Activated naive CD4-positive, alpha-beta T cell treated with anti-CD3 and anti-CD28 coated beads for 36 hours (primary cell): ENCODE measurements around the gene MICAL3. TPM values are rescaled to one million over a fixed set of nuclear protein-coding genes. Genes with fewer than 3 reads are reported as not detected.

Experiments used
- CTCF ChIA-PET: fragments of 350-600 bp; sonication (Branson Sonifier 250); formaldehyde crosslinking; loops from one replicate; lab custom pipeline; 2021; ENCODE audit warnings: antibody characterized with exemption; lab: Charles Lee
- DNase-seq: peaks from one replicate; pipeline ENCODE4 v3.0.0-alpha.2; 2020
- H3K27ac Mint-ChIP-seq: one replicate; pipeline ENCODE4 v1.8.0; 2021; ENCODE audit warnings: mild to moderate bottlenecking, mixed read lengths
- H3K27me3 Mint-ChIP-seq: one replicate; pipeline ENCODE4 v1.8.0; 2021; ENCODE audit warnings: low read depth, mixed read lengths
- H3K36me3 Mint-ChIP-seq: one replicate; pipeline ENCODE4 v1.8.0; 2021; ENCODE audit warnings: low read depth, mixed read lengths
- H3K4me1 Mint-ChIP-seq: one replicate; pipeline ENCODE4 v1.8.0; 2021; ENCODE audit warnings: low read depth, mixed read lengths
- H3K4me3 Mint-ChIP-seq: one replicate; pipeline ENCODE4 v1.8.0; 2021; ENCODE audit warnings: mild to moderate bottlenecking, moderate library complexity, mixed read lengths
- H3K9me3 Mint-ChIP-seq: one replicate; pipeline ENCODE4 v1.8.0; 2021; ENCODE audit warnings: mixed read lengths
- intact Hi-C: fragments of 100-400 bp; cut with micrococcal nuclease; formaldehyde crosslinking; loops from one replicate; pipeline ENCODE4 v1.15.1; 2023
- total RNA-seq, 2 experiments: library from RNA; stranded (reverse); gene quantifications; one replicate each; pipeline ENCODE4 v1.2.3, GENCODE V29; 2021

The MICAL3 gene
- total RNA-seq, 2 experiments from 2014 or later, result 21.0 to 25.8 TPM

DNA sequence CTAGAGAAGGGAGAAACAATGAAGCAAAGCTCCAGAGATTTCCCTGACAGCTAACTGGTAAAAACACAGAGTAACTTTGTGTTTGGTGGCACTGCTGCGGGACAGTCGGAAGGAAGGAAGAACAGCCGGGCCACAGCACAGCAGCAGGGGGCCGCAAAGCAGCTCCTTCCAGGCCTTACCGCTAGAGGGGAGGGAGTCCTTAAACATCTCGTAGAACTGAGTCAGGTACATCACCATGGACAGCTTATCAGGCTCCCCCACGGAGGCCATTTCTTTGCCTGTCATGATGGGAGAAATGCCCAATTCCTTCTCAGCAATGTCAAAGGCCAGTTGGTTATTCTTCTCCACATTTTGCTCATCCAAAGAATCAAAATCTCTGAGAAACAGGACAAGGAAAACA lies 135.5 kb downstream of the MICAL3 start:
- Mint-ChIP-seq H3K4me3 (no peak overlapping the region), H3K9me3 (no peaks in the 10 kb centered on the region), H3K27me3 (no peaks in the 10 kb centered on the region), H3K27ac (no peak overlapping the region), H3K4me1 (no peaks in the 10 kb centered on the region), H3K36me3 (peaks cover 28% of the 10 kb centered on the region)
- DNase-seq, result no peak
- CTCF ChIA-PET, result interaction anchor here (0.6 to 1.8 kb wide), 3 partner anchors 180 to 204 kb away, joined by 3 to 6 read pairs (median 3); no protein-coding TSS in a partner anchor
- intact Hi-C loops, result no loop called here

DNA sequence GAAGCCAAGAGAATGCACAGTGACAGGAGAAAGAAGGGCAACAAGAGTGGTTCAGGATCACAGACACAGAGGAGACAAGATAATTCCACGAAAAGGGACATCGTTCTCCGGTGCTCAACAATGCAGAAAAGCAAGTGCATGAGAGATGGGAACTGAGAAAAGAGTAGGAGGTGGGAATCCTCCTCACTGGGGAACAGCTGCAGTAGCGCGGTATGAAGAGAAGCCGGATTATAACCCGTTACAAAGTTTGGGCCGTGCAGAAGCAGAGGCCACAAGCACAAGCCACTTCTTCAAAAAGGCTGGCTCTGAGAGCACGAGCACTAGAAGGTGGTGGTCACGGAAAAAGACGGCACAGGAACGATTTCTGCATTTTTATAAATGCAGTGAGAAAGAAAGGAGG lies 135.9 kb downstream of the MICAL3 start:
- H3K36me3 Mint-ChIP-seq, result peaks cover 26% of the 10 kb centered on the region

GRCh38 chr22:17884893-17885292 lies 139.5 kb downstream of the MICAL3 start:
- peaks cover 20% of the 10 kb centered on the region for H3K36me3 Mint-ChIP-seq
- no peaks in the 10 kb centered on the region for H3K27me3 Mint-ChIP-seq
- no peaks in the 10 kb centered on the region for H3K9me3 Mint-ChIP-seq
- DNase-seq, result no peak
- no peaks in the 10 kb centered on the region for H3K4me1 Mint-ChIP-seq
- no peak overlapping the region for H3K4me3 Mint-ChIP-seq
- no peak overlapping the region for H3K27ac Mint-ChIP-seq
- intact Hi-C loops, result no loop called here
- CTCF ChIA-PET, result no interaction called here

More for the DNA sequence above, 135.9 kb downstream of the MICAL3 start:
- H3K27me3 Mint-ChIP-seq, result no peaks in the 10 kb centered on the region
- intact Hi-C loops, result no loop called here
- no peaks in the 10 kb centered on the region for H3K9me3 Mint-ChIP-seq
- CTCF ChIA-PET, result interaction anchor here (0.6 kb wide), 1 partner anchor 181 kb away, joined by 3 read pairs; no protein-coding TSS in a partner anchor
- no peak overlapping the region for H3K27ac Mint-ChIP-seq
- no peaks in the 10 kb centered on the region for H3K4me1 Mint-ChIP-seq
- H3K4me3 Mint-ChIP-seq, result no peak overlapping the region
- no peak for DNase-seq

DNA sequence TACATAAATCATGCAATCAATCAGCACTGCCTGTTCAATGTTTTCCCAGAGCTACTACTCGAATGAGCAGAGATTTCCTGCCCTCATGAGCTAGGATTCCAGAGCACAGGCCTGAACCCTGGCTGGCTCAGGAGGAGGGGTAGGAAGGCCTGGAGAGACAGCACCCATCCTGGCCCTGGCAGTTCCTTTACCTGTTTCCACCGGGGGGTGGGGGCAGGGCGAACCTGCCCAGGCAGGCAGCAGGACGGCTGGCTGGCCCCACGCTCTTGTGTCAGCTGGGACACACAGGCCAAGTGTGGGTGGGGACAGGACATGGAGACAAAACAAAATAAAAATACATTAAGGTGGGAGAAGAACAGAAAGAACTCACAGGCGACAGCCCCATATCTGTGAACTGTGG lies 140.3 kb downstream of the MICAL3 start:
- Mint-ChIP-seq H3K4me3 (no peak overlapping the region), H3K27me3 (no peaks in the 10 kb centered on the region), H3K9me3 (no peaks in the 10 kb centered on the region), H3K36me3 (peaks cover 20% of the 10 kb centered on the region), H3K27ac (no peak overlapping the region), H3K4me1 (no peaks in the 10 kb centered on the region)
- DNase-seq, result no peak
- CTCF ChIA-PET, result interaction anchor here (1.7 kb wide), 1 partner anchor 192 kb away, joined by 7 read pairs; no protein-coding TSS in a partner anchor
- intact Hi-C loops, result no loop called here

DNA sequence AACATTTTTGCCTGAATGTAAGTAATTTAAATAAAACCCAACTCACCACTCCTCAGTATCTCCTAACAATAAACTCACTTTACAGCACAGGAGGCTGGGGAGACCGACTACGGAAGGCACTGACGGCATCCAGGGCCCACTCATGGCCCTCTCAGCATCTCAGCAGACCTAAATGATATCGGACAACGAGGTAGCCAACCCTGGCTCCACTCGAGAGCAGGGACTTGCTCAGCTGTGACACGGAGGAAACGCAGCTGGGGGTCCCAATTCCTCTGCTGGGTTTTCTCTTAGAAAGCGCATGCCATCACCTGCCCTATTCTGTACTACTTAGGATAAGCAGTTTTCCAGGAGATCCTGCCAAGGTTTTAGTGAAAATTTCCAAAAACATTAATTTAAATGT lies 141.0 kb downstream of the MICAL3 start:
- no peak overlapping the region for H3K27ac Mint-ChIP-seq
- no peak for DNase-seq
- CTCF ChIA-PET, result interaction anchor here (1.7 kb wide), 1 partner anchor 193 kb away, joined by 7 read pairs; no protein-coding TSS in a partner anchor
- intact Hi-C loops, result no loop called here
- H3K4me1 Mint-ChIP-seq, result no peaks in the 10 kb centered on the region
- no peaks in the 10 kb centered on the region for H3K9me3 Mint-ChIP-seq
- peaks cover 17% of the 10 kb centered on the region for H3K36me3 Mint-ChIP-seq
- H3K4me3 Mint-ChIP-seq, result no peak overlapping the region
- H3K27me3 Mint-ChIP-seq, result no peaks in the 10 kb centered on the region

DNA sequence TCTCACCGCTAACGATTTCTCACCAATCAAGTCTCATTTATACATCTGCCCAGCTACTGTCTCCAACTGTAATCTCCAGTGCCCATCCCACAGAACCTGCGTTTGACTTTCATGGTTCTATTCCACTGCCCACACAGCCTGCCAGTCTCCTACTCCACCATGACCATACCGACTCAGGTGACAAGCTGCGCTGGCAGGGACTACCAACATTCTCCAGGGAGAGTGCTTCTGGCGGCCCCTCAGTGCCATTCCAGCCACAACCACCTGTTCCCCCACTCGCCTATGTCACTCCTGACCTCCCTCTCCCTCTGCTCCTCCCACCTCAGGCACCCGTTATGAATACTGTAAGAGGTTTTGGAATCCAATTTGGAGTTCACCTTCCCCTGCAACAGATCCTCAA lies 141.6 kb downstream of the MICAL3 start:
- intact Hi-C loops, result no loop called here
- Mint-ChIP-seq H3K27me3 (no peaks in the 10 kb centered on the region), H3K27ac (no peak overlapping the region), H3K4me1 (no peaks in the 10 kb centered on the region), H3K4me3 (no peak overlapping the region), H3K9me3 (no peaks in the 10 kb centered on the region), H3K36me3 (peaks cover 14% of the 10 kb centered on the region)
- DNase-seq, result no peak
- CTCF ChIA-PET, result interaction anchor here (1.7 kb wide), 1 partner anchor 193 kb away, joined by 7 read pairs; no protein-coding TSS in a partner anchor

DNA sequence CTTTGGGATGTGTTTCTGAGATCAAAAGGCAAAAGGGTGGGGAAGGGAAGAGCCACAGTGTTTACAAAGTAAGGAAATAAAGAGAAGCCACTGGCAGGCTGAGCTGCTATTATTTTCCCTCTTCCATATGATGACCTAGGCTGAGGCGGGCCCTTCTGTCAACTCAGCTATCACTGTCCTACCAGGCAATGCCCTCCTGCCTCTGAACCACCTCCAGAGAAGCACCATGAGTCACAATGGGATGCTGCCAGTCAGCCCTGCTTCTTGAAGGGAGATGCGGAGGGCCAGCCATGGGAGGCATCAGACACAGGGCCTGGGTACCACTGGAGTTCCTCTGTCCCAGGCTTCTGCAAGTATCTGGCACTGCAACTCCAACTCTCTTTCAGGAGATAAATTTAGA lies 142.2 kb downstream of the MICAL3 start:
- no peaks in the 10 kb centered on the region for H3K4me1 Mint-ChIP-seq
- intact Hi-C loops, result no loop called here
- no peaks in the 10 kb centered on the region for H3K27me3 Mint-ChIP-seq
- DNase-seq, result no peak
- no peaks in the 10 kb centered on the region for H3K9me3 Mint-ChIP-seq
- H3K27ac Mint-ChIP-seq, result no peak overlapping the region
- H3K4me3 Mint-ChIP-seq, result no peak overlapping the region
- peaks cover 9% of the 10 kb centered on the region for H3K36me3 Mint-ChIP-seq
- CTCF ChIA-PET, result interaction anchor here (0.6 kb wide), 1 partner anchor 1727 kb away, joined by 3 read pairs; no protein-coding TSS in a partner anchor

DNA sequence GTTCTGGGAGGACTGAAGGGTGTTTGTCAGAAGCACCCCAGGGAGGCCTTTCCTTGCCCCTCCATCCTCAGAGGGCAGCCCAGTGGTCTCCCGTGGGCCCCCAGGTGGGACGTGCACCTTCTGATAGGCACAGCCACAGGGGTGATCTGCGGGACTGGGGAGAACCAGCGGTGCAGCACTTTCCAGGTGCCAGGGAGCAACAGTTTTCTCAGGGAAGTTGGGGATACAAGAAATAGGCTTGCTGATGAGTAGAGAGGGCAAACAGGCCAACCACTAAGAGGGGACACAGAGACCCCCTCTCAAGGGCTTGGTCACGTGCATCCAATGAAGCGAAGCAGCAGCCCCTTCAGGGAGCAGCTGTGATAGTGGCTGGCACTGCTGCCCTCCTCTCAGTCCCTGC lies 143.0 kb downstream of the MICAL3 start:
- peaks cover 8% of the 10 kb centered on the region for H3K36me3 Mint-ChIP-seq
- no peaks in the 10 kb centered on the region for H3K4me1 Mint-ChIP-seq
- CTCF ChIA-PET, result interaction anchor here (0.6 kb wide), 1 partner anchor 1727 kb away, joined by 3 read pairs; no protein-coding TSS in a partner anchor
- no peak overlapping the region for H3K4me3 Mint-ChIP-seq
- no peaks in the 10 kb centered on the region for H3K9me3 Mint-ChIP-seq
- no peaks in the 10 kb centered on the region for H3K27me3 Mint-ChIP-seq
- no peak overlapping the region for H3K27ac Mint-ChIP-seq
- DNase-seq, result no peak
- intact Hi-C loops, result no loop called here

DNA sequence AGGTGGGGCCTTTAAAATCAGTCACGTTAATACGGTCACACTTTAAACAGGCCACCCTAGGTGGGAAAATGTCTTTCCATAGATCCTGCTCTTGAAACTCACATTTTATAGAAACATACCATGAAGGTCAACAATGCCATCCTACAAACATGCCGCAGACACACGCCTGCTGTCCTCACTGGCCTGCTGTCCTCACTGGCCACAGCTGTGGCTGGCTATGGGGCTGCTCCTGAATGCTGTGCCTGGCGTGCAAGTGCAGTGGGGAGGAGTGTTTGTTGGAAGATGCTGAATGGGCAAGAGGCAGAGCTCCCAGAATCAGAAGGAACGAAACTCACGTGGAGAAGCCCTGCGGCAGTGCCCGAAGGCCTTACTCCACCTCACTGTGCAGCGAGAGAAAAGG lies 143.9 kb downstream of the MICAL3 start:
- H3K36me3 Mint-ChIP-seq, result peaks cover 2% of the 10 kb centered on the region
- CTCF ChIA-PET, result no interaction called here
- no peak overlapping the region for H3K27ac Mint-ChIP-seq
- intact Hi-C loops, result no loop called here
- no peaks in the 10 kb centered on the region for H3K4me1 Mint-ChIP-seq
- DNase-seq, result no peak
- no peaks in the 10 kb centered on the region for H3K9me3 Mint-ChIP-seq
- H3K4me3 Mint-ChIP-seq, result no peak overlapping the region
- H3K27me3 Mint-ChIP-seq, result no peaks in the 10 kb centered on the region

- intact Hi-C loops, result no loop called here
- DNase-seq, result no peak
- Mint-ChIP-seq H3K27ac (no peak overlapping the region), H3K4me3 (no peak overlapping the region), H3K27me3 (no peaks in the 10 kb centered on the region), H3K9me3 (no peaks in the 10 kb centered on the region), H3K4me1 (no peaks in the 10 kb centered on the region), H3K36me3 (peaks cover 2% of the 10 kb centered on the region)
- CTCF ChIA-PET, result no interaction called here
Measured at GRCh38 chr22:17880020-17880419, 144.3 kb downstream of the MICAL3 start.

DNA sequence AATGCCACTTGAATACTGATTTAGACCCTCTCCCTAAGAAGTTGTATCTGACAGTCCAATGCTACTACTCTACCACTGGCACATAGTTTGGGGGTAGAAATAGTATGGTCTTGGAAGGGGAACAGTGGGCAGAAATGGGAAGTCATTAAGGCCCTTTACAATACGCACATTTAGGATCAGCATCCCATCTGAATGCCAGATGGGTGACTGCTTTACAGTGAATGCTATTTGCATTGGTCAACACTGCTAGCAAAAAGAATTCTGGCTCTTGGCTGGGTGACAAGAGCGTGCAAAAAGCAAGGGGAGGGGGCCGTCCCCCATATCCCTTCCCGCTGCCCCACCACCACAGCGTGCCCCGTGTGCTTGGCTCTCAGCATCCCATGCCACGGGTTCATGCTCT lies 145.4 kb downstream of the MICAL3 start:
- H3K27me3 Mint-ChIP-seq, result no peaks in the 10 kb centered on the region
- no peaks in the 10 kb centered on the region for H3K9me3 Mint-ChIP-seq
- no peaks in the 10 kb centered on the region for H3K4me1 Mint-ChIP-seq
- peaks cover 2% of the 10 kb centered on the region for H3K36me3 Mint-ChIP-seq
- no peak for DNase-seq
- H3K27ac Mint-ChIP-seq, result no peak overlapping the region
- intact Hi-C loops, result no loop called here
- CTCF ChIA-PET, result no interaction called here
- no peak overlapping the region for H3K4me3 Mint-ChIP-seq

DNA sequence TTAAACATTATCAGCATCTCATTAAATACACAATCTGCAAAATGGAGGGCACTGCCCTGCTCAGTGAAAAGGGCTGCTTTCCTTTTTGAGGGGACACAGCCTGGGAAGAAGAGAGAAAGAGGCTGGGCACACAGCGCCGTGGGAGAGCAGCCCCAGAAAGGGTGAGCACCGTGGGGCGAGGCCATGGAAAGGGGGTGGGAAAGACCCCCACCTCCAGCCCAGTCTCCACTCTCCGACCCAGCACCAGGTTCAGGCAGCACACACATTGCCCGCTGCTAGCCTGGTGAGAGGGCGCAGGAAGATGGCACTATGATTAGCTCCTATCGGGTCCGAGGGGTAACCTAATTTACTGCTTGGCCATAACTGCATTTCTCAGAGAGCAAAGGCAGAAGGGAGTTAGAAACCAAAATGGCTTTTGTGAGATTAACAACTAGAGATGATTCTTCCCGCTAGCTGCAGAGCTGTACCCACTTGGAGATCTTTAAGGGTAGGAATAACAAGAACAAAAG lies 146.1 kb downstream of the MICAL3 start:
- H3K4me1 Mint-ChIP-seq, result no peaks in the 10 kb centered on the region
- peaks cover 2% of the 10 kb centered on the region for H3K36me3 Mint-ChIP-seq
- CTCF ChIA-PET, result no interaction called here
- H3K4me3 Mint-ChIP-seq, result no peak overlapping the region
- no peaks in the 10 kb centered on the region for H3K9me3 Mint-ChIP-seq
- DNase-seq, result no peak
- no peaks in the 10 kb centered on the region for H3K27me3 Mint-ChIP-seq
- no peak overlapping the region for H3K27ac Mint-ChIP-seq
- intact Hi-C loops, result no loop called here
